Measurements from ENCODE around the gene TECTB.

- TF ChIP-seq CTCF (IDR thresholded peaks at IDR 0.05 in 2 of 3, conservative IDR thresholded peaks at IDR 0.05 in 1 of 3; ENCODE audit: borderline replicate concordance in 1 of 3, insufficient read depth in 1 of 3, low read depth in 2 of 3, low read length in 2 of 3) (no peak), POLR2A (IDR thresholded peaks at IDR 0.05; ENCODE audit: borderline replicate concordance, extremely low read depth, insufficient read depth, insufficient read length) (no peak), EGR1 (IDR thresholded peaks at IDR 0.05; ENCODE audit: low read depth) (no peak), SRF (IDR thresholded peaks at IDR 0.05; ENCODE audit: low read depth) (no peak), ZBTB33 (IDR thresholded peaks at IDR 0.05; ENCODE audit: extremely low read depth, insufficient replicate concordance, low read length) (no peak), REST (IDR thresholded peaks at IDR 0.05; ENCODE audit: low read depth) (no peak), JUND (IDR thresholded peaks at IDR 0.05) (no peak), POLR2AphosphoS5 (IDR thresholded peaks at IDR 0.05; ENCODE audit: low read depth, low read length) (no peak), YY1 (IDR thresholded peaks at IDR 0.05; ENCODE audit: extremely low read depth, insufficient replicate concordance, low read depth, low read length) (no peak), EZH2phosphoT487 (IDR thresholded peaks at IDR 0.05; ENCODE audit: borderline replicate concordance) (no peak)
Measured at GRCh38 chr10:112327678-112328077, 44.5 kb downstream of the TECTB start.

Data from HCT116 (cell line).